ENCODE results near the gene EFNA1.
"Not testable (repeated sequence)": the region's sequence is repeated elsewhere in the genome, so short reads cannot be mapped to it uniquely, and the experiment has no call there.

Gene EFNA1

DNA sequence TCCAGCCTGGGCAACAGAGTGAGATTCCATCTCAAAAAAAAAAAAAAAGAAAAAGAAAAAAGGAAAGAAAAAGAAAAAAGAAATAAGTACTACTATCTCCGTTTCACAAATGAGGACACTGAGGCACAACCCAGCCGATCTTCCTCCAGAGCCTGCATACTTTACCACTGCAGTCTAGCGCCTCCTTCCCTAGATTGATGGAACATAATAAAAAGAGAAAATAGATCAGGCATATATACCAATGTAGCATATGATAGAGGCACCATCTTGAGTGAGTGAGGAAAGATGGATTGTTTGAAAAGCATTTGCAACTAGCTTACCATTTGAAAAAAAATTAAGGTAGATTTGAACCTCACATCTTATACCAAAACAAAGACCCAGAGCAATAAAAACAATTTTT, 17.8 kb downstream of the EFNA1 start:
- DNase-seq (ENCODE audit: low spot score), result no peak

DNA sequence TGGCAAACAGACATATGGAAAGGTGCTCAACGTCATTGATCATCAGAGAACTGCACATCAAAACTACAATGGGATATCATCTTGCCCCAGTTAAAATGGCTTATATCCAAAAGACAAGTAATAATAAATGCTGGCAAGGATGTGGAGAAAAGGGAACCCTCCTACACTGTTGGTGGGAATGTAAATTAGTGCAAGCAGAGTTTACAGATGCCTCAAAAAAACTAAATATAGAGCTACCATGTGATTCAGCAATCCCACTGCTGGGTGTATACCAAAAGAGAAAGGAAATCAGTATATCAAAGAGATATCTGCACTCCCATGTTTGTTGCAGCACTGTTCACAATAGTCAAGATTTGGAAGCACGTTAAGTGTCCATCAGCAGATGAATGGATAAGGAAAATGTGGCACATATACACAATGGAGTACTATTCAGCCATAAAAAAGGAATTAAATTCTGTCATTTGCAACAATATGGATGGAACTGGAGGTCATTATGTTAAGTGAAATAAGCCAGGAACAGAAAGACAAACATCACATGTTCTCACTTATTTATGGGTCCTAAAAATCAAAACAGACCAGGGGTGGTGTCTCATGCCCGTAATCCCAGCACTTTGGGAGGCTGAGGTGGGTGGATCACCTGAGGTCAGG, 28.4 kb downstream of the EFNA1 start:
- not testable (repeated sequence) for DNase-seq (ENCODE audit: low spot score)

GRCh38 chr1:155158991-155159390, 31.3 kb downstream of the EFNA1 start:
- DNase-seq (ENCODE audit: low spot score), result no peak

DNA sequence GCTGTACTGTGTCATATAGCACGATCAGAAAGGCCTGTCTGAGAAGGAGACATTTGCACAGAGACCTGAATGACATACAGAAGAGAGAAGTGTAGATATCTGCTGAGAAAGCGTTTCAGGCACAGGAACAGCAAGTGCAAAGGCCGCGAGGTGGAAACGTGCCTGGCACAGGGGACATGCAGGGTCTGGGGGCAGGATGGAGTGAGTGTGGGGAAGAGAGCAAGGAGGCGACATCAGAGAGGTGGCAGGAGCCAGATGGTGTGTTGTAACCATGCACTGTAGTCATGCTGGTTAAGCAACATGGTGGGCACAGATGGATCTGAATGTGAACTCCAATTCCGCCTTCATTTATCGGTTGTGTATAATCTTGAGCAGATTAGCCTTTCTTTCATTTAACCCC, 32.5 kb downstream of the EFNA1 start:
- no peak for DNase-seq (ENCODE audit: low spot score)

GRCh38 chr1:155162631-155163030, 35.0 kb downstream of the EFNA1 start:
- DNase-seq (ENCODE audit: low spot score), result not testable (repeated sequence)

DNA sequence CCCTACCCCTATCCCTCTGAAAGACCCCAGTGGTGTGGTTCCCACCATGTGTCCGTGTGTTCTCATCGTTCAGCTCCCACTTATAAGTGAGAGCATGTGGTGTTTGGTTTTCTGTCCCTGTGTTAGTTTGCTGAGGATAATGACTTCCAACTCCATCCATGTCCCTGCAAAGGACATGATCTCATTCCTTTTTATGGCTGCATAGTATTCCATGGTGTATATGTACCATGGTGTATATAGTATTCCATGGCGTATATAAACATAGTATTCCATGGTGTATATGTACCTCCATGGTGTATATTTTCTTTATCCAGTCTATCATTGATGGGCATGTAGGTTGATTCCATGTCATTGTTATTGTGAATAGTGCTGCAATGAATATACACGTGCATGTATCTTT, 36.1 kb downstream of the EFNA1 start:
- not testable (repeated sequence) for DNase-seq (ENCODE audit: low spot score)

GRCh38 chr1:155164625-155165024, 36.9 kb downstream of the EFNA1 start:
- DNase-seq (ENCODE audit: low spot score), result not testable (repeated sequence)

DNA sequence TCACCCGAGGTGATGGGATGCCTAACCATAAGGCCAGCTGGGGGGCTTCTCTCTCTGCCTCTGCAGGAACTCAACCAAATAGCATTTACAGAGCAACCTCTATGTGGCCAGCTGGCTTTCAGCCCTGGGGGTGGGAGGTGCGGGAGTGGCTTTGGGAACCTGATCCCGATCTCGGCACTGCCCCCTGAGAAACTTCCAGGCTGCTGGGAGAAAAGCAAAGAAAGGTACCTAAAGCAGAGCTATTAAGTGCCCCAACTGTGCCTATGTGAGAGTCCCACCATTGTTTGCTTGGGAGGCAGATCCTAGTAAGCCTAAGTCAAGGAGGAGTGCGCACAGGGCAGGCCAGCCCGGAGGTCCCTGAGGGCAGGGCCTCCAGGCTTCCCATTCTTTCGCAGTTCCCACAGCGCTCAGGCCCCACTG, 38.4 kb downstream of the EFNA1 start:
- no peak for DNase-seq (ENCODE audit: low spot score)

DNA sequence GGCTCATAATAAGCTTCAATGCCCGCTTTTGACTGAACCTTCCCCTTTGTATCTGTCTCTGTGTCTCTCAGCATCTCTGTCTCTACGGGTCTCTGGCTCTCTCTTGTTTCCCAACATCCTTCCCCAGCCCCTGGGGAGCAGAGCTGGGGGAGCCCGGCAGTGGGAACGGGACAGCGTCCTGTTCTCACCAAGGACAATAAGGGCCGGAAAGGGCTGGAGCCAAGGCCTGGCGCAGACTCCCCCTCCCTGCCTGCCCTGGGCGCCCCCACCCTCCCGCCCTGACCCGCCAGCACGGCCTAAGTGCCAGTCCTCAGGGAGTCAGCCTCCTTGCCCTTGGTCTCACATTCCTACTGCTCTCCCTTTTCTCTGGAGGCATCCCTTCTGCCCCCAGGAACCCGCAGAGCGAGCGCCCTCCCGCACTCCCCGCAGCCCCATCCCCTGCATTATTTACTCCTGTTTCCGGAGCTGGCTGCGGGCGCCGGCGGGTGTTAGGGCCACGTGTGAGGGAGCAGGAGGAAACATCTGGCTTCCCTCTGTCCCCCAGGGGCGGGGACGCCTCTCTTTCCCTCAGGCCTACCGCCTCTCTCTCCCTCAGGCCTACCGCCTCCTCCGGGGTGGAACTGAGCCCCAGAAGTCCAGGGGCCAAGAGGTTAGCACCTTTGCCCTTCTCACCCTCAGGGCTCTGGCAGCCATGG, 38.9 kb downstream of the EFNA1 start:
- DNase-seq (ENCODE audit: low spot score), result no peak

DNA sequence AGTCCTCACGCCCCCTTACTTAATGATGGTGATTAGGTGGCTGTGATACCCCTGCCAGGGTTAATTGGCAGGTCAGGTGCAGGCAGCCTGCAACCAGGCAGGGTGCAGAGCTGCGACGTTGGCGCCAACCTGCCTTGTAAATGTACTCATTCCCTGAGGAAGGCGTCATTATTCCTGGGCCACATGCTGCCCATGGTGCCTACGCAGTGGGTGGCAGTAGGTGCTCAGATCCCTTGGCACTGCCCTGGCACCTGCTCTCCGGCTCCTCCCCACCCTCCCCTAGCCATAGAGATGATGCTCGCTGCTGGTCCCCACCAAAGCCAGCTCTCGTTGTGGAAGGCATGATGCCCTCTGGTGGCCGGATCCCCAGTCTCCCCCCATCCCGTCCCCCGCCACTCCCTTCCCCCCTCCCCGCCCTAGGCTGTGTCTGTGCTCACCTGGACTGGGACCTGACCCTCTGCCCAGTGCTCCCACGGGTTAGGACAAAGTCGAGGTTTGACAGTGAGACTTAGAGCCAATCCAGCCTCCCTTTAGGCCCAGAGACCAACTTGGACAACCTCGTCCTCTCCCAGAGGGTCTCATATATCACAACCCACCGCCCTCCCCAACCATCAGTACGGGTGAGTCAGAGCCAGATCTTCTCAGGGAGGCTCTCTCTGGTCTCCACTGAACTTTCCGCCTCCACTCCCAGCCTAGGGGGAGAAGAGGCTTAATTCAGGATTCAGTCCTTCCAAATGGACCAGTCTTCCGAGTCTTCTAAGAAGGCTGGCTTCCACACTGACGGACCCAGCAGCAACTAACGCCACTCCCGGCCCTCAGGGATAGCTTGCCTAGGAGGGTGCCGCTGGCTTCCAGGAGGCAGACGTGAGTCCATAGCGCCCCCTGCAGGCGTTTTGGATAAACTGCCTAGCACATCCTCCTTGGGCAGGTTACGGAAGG, 39.8 kb downstream of the EFNA1 start:
- DNase-seq (ENCODE audit: low spot score), result peak; percentile 89

GRCh38 chr1:155168105-155168445, 40.4 kb downstream of the EFNA1 start:
- not testable (repeated sequence) for DNase-seq (ENCODE audit: low spot score)

GRCh38 chr1:155168456-155169210, 41.0 kb downstream of the EFNA1 start:
- DNase-seq (ENCODE audit: low spot score), result no peak

GRCh38 chr1:155169541-155169940, 41.9 kb downstream of the EFNA1 start:
- no peak for DNase-seq (ENCODE audit: low spot score)

GRCh38 chr1:155170101-155170785, 42.6 kb downstream of the EFNA1 start:
- no peak for DNase-seq (ENCODE audit: low spot score)

DNA sequence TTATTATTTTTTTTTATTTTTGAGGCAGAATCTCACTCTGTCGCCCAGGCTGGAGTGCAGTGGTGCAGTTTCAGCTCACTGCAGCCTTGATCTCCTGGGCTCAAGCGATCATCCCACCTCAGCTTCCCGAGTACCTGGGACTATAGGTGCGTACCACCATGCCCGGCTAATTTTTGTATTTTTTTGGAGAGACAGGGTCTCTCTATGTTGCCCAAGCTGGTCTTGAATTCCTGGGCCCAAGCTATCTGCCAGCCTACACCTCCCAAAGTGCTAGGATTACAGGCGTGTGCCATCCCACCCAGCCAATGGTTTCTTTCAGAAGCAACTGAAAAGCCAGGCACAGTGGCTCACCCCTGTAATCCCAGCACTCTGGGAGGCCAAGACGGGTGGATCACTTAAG, 43.1 kb downstream of the EFNA1 start:
- no peak for DNase-seq (ENCODE audit: low spot score)

DNA sequence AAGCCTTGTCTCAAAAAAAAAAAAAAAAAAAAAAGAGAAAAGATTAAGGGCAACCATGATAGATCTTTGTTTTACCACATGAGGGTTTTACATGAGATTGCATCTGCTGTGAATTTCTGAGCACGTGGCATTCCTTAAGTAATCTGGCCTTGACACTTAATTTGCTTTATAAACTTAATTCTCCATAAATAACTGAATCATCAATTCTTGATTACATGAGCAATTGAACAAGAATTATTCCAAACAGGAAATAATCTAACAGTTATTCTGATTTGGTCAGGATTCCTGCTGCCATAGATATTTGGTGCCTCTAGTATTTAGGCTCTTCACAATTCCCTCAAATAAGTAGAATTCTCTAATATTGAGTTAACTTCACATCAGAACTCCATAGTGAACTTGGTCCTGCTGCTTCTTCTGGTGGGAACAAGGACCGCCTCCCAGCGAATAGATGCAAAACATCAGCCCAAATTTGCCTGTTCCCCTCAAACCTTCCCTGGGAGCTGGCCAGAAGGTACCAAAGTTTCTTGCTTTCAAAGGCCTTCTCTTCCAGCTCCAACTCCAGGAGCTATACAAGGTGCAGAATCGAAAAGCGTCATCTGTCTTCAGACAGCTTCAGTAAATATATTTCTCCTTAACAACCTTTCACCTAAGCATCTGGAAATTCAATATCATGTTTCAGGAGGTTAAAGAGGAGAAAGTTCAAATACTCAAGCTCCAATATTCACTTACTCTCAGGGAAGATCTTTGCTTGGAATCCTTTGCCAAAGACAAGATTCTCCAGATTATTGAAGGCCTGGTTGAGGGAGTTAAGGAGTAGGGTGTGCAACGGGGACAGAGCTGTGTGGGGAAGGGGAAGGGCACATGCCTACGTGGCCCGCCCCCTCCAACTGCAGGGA, 44.4 kb downstream of the EFNA1 start:
- DNase-seq (ENCODE audit: low spot score), result no peak

DNA sequence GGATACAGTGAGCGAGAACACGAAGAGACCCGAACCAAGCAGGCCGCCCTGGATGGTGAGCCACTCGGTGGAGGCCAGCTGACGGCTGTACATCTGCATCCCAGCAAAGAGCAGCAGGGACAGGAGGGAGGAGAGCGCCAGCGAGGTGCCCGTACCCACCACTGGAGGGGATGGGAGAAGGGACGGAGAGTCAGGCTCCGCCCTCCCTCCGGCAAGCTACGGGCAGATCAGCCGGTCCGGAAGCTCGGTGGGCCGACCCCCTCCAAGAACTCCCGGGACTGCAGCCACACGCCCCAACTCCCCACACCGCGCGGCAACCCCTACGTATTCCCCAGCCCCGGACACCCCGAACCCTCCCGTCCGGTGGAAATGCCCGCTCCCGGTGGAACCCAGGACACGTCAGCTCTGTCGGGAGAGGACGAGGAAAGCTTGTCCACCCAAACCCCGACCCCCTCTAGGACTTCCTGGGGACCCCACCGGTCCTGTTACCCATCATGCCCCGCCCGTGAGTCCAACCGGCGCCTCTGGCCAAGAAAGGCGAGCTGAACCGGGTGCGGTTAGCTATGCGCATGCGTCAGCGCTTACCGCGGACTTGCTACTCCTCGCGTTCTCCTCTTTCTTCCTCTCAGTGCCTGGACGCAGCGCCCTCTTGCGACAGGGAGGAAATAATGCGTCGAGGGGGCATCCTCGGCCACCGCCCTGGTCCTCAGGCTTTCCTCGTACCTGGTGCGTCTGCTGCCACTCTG, 45.2 kb downstream of the EFNA1 start, which contains the start of gene KRTCAP2:
Gene KRTCAP2, minus strand, starts transcription at position 573 of the 746 bp plus-strand sequence. Its CDS starts 80 bp downstream, at position 493.
- DNase-seq (ENCODE audit: low spot score), result peak; percentile 98

- peak; percentile 87 for DNase-seq (ENCODE audit: low spot score)
Observed at GRCh38 chr1:155173478-155174323, 46.0 kb downstream of the EFNA1 start, which contains the start of gene TRIM46. Gene TRIM46 (plus strand): TSS chr1:155173849. CDS start chr1:155173967, 118 bp downstream.

All from D341Med (cell line).